Uterus (tissue), 4 donors: ENCODE results near the gene FBXL2. TPM values are rescaled to one million over a fixed set of nuclear protein-coding genes. Genes with fewer than 3 reads are reported as not detected.

Experiments used
- DNase-seq, 2 donors: peaks; one replicate each; pipeline ENCODE4 v3.0.0-alpha.2; 2019 to 2020
- H3K27ac ChIP-seq, 2 donors: fragments of 200-600 bp; sonication (generic); 1 replicate in 1 of 2; 2 replicates in 1 of 2; pipeline ENCODE4 v1.5.1; 2016 to 2018
- H3K27me3 ChIP-seq, 2 donors: fragments of 200-600 bp; sonication (generic); one replicate each; pipeline ENCODE4 v1.5.1; 2018 to 2019; ENCODE audit warnings: control low read depth in 1 of 2
- H3K36me3 ChIP-seq, 2 donors: fragments of 200-600 bp; sonication (generic); one replicate each; pipeline ENCODE4 v1.5.1; 2019; ENCODE audit warnings: control low read depth in 1 of 2
- H3K4me1 ChIP-seq, 2 donors: fragments of 200-600 bp; sonication (generic); one replicate each; pipeline ENCODE4 v1.5.1; 2018 to 2019; ENCODE audit warnings: control low read depth in 1 of 2
- H3K4me3 ChIP-seq, 2 donors: fragments of 200-600 bp; sonication (generic); 1 replicate in 1 of 2; 2 replicates in 1 of 2; pipeline ENCODE4 v1.5.1; 2018 to 2019; ENCODE audit warnings: mild to moderate bottlenecking in 1 of 2
- H3K9me3 ChIP-seq, 2 donors: fragments of 200-600 bp; sonication (generic); one replicate each; pipeline ENCODE4 v1.5.1; 2019; ENCODE audit warnings: control low read depth in 1 of 2
- CTCF ChIP-seq, 4 experiments: fragments of 200-600 bp in 2 of 4; fragments of 450-650 bp in 2 of 4; sonication (generic) in 2 of 4; IDR thresholded peaks; one replicate each; pipeline ENCODE4 v1.5.1; 2016 to 2019; ENCODE audit warnings: antibody characterized with exemption in 4 of 4, mild to moderate bottlenecking in 2 of 4, moderate library complexity in 1 of 4
- POLR2A ChIP-seq, 2 donors: fragments of 450-650 bp; IDR thresholded peaks; one replicate each; pipeline ENCODE4 v1.6.1; 2016; ENCODE audit warnings: antibody characterized with exemption in 2 of 2, mild to moderate bottlenecking in 1 of 2, moderate library complexity in 1 of 2
- intact Hi-C: fragments of 100-400 bp; cut with DNase I; formaldehyde crosslinking; loops from one replicate; pipeline ENCODE4 v1.15.1; 2023; ENCODE audit warnings: low total_unique reads
- total RNA-seq, 4 donors: library from RNA; depleted of rRNA in 3 of 4; stranded (reverse); fragments of >200 nt in 3 of 4; gene quantifications; one replicate each; pipeline versions ENCODE4 v1.1.0 to v1.2.4, GENCODE V29; 2014 to 2023
- donor health status: DM: yes; HTN: yes; CAD: no.

The FBXL2 gene
- total RNA-seq, 4 donors from 2014 or later: 10.2 to 24.3 (median 14.1) TPM; not detected in 1

- intact Hi-C loops: no loop called here
Measured at GRCh38 chr3:33233884-33234283, 43.4 kb upstream of the FBXL2 start.

GRCh38 chr3:33236005-33236404 is 41.2 kb upstream of the FBXL2 start:
- H3K4me1 ChIP-seq: no peaks in the 10 kb centered on the region
- no peak for TF ChIP-seq POLR2A (IDR thresholded peaks at IDR 0.05)
- TF ChIP-seq CTCF (IDR thresholded peaks at IDR 0.05): no peak
- no peaks in the 10 kb centered on the region for H3K9me3 ChIP-seq
- no peaks in the 10 kb centered on the region for H3K36me3 ChIP-seq
- H3K4me3 ChIP-seq: no peak overlapping the region
- no peak overlapping the region for H3K27ac ChIP-seq
- intact Hi-C loops: no loop called here
- DNase-seq: no peak
- H3K27me3 ChIP-seq: no peaks in the 10 kb centered on the region

More at GRCh38 chr3:33233884-33234283, 43.4 kb upstream of the FBXL2 start:
- no peak overlapping the region for H3K27ac ChIP-seq
- H3K4me1 ChIP-seq: no peaks in the 10 kb centered on the region
- H3K27me3 ChIP-seq: no peaks in the 10 kb centered on the region
- DNase-seq: no peak
- no peaks in the 10 kb centered on the region for H3K9me3 ChIP-seq
- TF ChIP-seq POLR2A (IDR thresholded peaks at IDR 0.05) (no peak), CTCF (IDR thresholded peaks at IDR 0.05) (no peak)
- H3K4me3 ChIP-seq: no peak overlapping the region
- no peaks in the 10 kb centered on the region for H3K36me3 ChIP-seq

- TF ChIP-seq POLR2A (IDR thresholded peaks at IDR 0.05) (no peak), CTCF (IDR thresholded peaks at IDR 0.05) (no peak)
- H3K36me3 ChIP-seq: no peaks in the 10 kb centered on the region
Measured at GRCh38 chr3:33237439-33237838, 39.8 kb upstream of the FBXL2 start.

GRCh38 chr3:33238923-33239322 is 38.3 kb upstream of the FBXL2 start:
- intact Hi-C loops: no loop called here
- Histone ChIP-seq H3K9me3 (no peaks in the 10 kb centered on the region), H3K27me3 (no peaks in the 10 kb centered on the region), H3K4me1 (no peaks in the 10 kb centered on the region), H3K27ac (no peak overlapping the region), H3K36me3 (no peaks in the 10 kb centered on the region), H3K4me3 (no peak overlapping the region)
- DNase-seq: no peak
- TF ChIP-seq CTCF (IDR thresholded peaks at IDR 0.05) (no peak), POLR2A (IDR thresholded peaks at IDR 0.05) (no peak)

More at GRCh38 chr3:33237439-33237838, 39.8 kb upstream of the FBXL2 start:
- Histone ChIP-seq H3K27ac (no peak overlapping the region), H3K9me3 (no peaks in the 10 kb centered on the region), H3K4me3 (no peak overlapping the region), H3K27me3 (no peaks in the 10 kb centered on the region), H3K4me1 (no peaks in the 10 kb centered on the region)
- intact Hi-C loops: no loop called here
- no peak for DNase-seq

- no peaks in the 10 kb centered on the region for H3K9me3 ChIP-seq
- intact Hi-C loops: no loop called here
- no peaks in the 10 kb centered on the region for H3K36me3 ChIP-seq
- no peak for TF ChIP-seq CTCF (IDR thresholded peaks at IDR 0.05)
- TF ChIP-seq POLR2A (IDR thresholded peaks at IDR 0.05): no peak
- no peaks in the 10 kb centered on the region for H3K4me1 ChIP-seq
- no peaks in the 10 kb centered on the region for H3K27me3 ChIP-seq
- no peak for DNase-seq
- no peak overlapping the region for H3K27ac ChIP-seq
- H3K4me3 ChIP-seq: no peak overlapping the region
Measured at GRCh38 chr3:33240261-33240660, 37.0 kb upstream of the FBXL2 start.
